Aorta (tissue), 5 donors: ENCODE measurements around the gene MYH15. TPM values are rescaled to one million over a fixed set of nuclear protein-coding genes. Genes with fewer than 3 reads are reported as not detected.

Experiments used
- ATAC-seq: fragments of 200-7000 bp; cut with Tn5 transposase; one replicate; pipeline ENCODE4 v1.9.1; 2022; ENCODE audit warnings: moderate library complexity; ENCODE audit not compliant: low FRiP score
- DNase-seq, 2 donors: peaks; one replicate each; pipeline ENCODE4 v3.0.0-alpha.2; 2020
- H3K27ac ChIP-seq, 2 donors: one replicate each; pipeline ENCODE4 v1.5.1; 2013; ENCODE audit warnings: low read length in 2 of 2, mild to moderate bottlenecking in 2 of 2, moderate library complexity in 2 of 2, control low read depth in 1 of 2, inconsistent platforms in 1 of 2, low read depth in 1 of 2
- H3K27me3 ChIP-seq, 2 donors: one replicate each; pipeline ENCODE4 v1.6.1; 2013; ENCODE audit warnings: control low read depth in 1 of 2, low read length in 1 of 2, mild to moderate bottlenecking in 1 of 2, moderate library complexity in 1 of 2; ENCODE audit not compliant: insufficient read depth in 2 of 2, control insufficient read depth in 1 of 2
- H3K36me3 ChIP-seq, 2 donors: one replicate each; pipeline ENCODE4 v1.6.1; 2013; ENCODE audit warnings: control low read depth in 1 of 2, low read length in 1 of 2, mild to moderate bottlenecking in 1 of 2; ENCODE audit not compliant: insufficient read depth in 2 of 2, control insufficient read depth in 1 of 2
- H3K4me1 ChIP-seq, 2 donors: one replicate each; pipeline ENCODE4 v1.6.1; 2013; ENCODE audit warnings: low read length in 2 of 2, control low read depth in 1 of 2, mild to moderate bottlenecking in 1 of 2, moderate library complexity in 1 of 2; ENCODE audit not compliant: insufficient read depth in 2 of 2, control insufficient read depth in 1 of 2
- H3K4me3 ChIP-seq, 2 donors: one replicate each; pipeline ENCODE4 v1.5.1; 2013; ENCODE audit warnings: low read length in 2 of 2, control low read depth in 1 of 2, mild to moderate bottlenecking in 1 of 2
- H3K9me3 ChIP-seq: one replicate; pipeline ENCODE4 v1.6.1; 2013; ENCODE audit warnings: mild to moderate bottlenecking, low read length; ENCODE audit not compliant: control insufficient read depth
- WGBS, 2 donors: extraction: QIAGEN DNeasy Blood & Tissue Kit; methylation state at CpG; one replicate each; pipeline ENCODE4 v1.1.7; 2013; 5-methylcytosine and 5-hydroxymethylcytosine counted together
- intact Hi-C, 2 donors: fragments of 100-400 bp; cut with DNase I; formaldehyde crosslinking; loops; one replicate each; pipeline versions ENCODE4 v1.14.2 to v1.15.0; 2022
- polyA plus RNA-seq, 2 donors: library from polyadenylated mRNA; stranded (reverse); fragments of 200-250 nt; gene quantifications; one replicate each; pipeline ENCODE4 v1.2.3, GENCODE V29; 2013
- total RNA-seq, 2 donors: library from RNA; stranded (reverse); fragmentation: NEBNext Ultra II Directional; extraction: Animal tissue kit (Norgen Biotek cat#: 25700); gene quantifications; one replicate each; pipeline ENCODE4 v1.2.1, GENCODE V29; 2021
- donor health status: healthy with polysubstance abuse.
- donor health status: Bipolar disorder and iron deficiency.
- donor health status: DM: no; HTN: no; CAD: no.
- donor health status: DM: no; HTN: no; CAD: no.
- donor health status: DM: yes; HTN: yes; CAD: no.

The MYH15 gene
- total and polyA plus RNA-seq, 4 donors: 0.03 to 0.15 (median 0.05) TPM; not detected in 1

- 0% methylated on average over 1 of the region's 1 CpG for WGBS, 2 donors
- intact Hi-C loops: no loop called here
- no peaks in the 10 kb centered on the region for H3K27me3 ChIP-seq
Observed at GRCh38 chr3:108376026-108376425, 134.4 kb downstream of the MYH15 start.

GRCh38 chr3:108359011-108359410 is 151.4 kb downstream of the MYH15 start:
- intact Hi-C loops: no loop called here
- WGBS, 2 donors: 46% methylated on average over 2 of the region's 2 CpGs
- H3K27me3 ChIP-seq: no peaks in the 10 kb centered on the region

More at GRCh38 chr3:108376026-108376425, 134.4 kb downstream of the MYH15 start:
- H3K36me3 ChIP-seq: no peaks in the 10 kb centered on the region
- DNase-seq (no peak), ATAC-seq (no peak)
- H3K4me1 ChIP-seq: no peaks in the 10 kb centered on the region
- H3K9me3 ChIP-seq: no peaks in the 10 kb centered on the region
- H3K4me3 ChIP-seq: no peak overlapping the region
- no peak overlapping the region for H3K27ac ChIP-seq

GRCh38 chr3:108357042-108357441 is 153.4 kb downstream of the MYH15 start:
- Histone ChIP-seq H3K9me3 (no peaks in the 10 kb centered on the region), H3K27me3 (no peaks in the 10 kb centered on the region), H3K27ac (no peak overlapping the region), H3K36me3 (no peaks in the 10 kb centered on the region), H3K4me1 (no peaks in the 10 kb centered on the region), H3K4me3 (no peak overlapping the region)
- whole genome bisulfite sequencing, 2 donors: 83 to 87% methylated on average over 2 of the region's 2 CpGs
- no peak for DNase-seq
- intact Hi-C loops: no loop called here
- no peak for ATAC-seq

More at GRCh38 chr3:108359011-108359410, 151.4 kb downstream of the MYH15 start:
- no peaks in the 10 kb centered on the region for H3K9me3 ChIP-seq
- DNase-seq: no peak
- no peaks in the 10 kb centered on the region for H3K4me1 ChIP-seq
- no peak overlapping the region for H3K4me3 ChIP-seq
- ATAC-seq: no peak
- no peaks in the 10 kb centered on the region for H3K36me3 ChIP-seq
- H3K27ac ChIP-seq: no peak overlapping the region

GRCh38 chr3:108354562-108354961 is 155.8 kb downstream of the MYH15 start:
- no peak overlapping the region for H3K27ac ChIP-seq
- ATAC-seq: no peak
- 94 to 95% methylated on average over 1 of the region's 1 CpG for WGBS, 2 donors

GRCh38 chr3:108352176-108352575 is 158.2 kb downstream of the MYH15 start:
- Histone ChIP-seq H3K4me1 (no peaks in the 10 kb centered on the region), H3K9me3 (no peaks in the 10 kb centered on the region), H3K4me3 (no peak overlapping the region), H3K36me3 (no peaks in the 10 kb centered on the region), H3K27me3 (no peaks in the 10 kb centered on the region), H3K27ac (no peak overlapping the region)
- DNase-seq (no peak), ATAC-seq (no peak)
- intact Hi-C loops: no loop called here
- WGBS, 2 donors: 63 to 74% methylated on average over 3 of the region's 3 CpGs

More at GRCh38 chr3:108354562-108354961, 155.8 kb downstream of the MYH15 start:
- intact Hi-C loops: no loop called here
- no peak overlapping the region for H3K4me3 ChIP-seq
- H3K27me3 ChIP-seq: no peaks in the 10 kb centered on the region
- DNase-seq: no peak
- H3K36me3 ChIP-seq: no peaks in the 10 kb centered on the region
- H3K4me1 ChIP-seq: no peaks in the 10 kb centered on the region
- H3K9me3 ChIP-seq: no peaks in the 10 kb centered on the region

GRCh38 chr3:108346301-108347227 is 163.8 kb downstream of the MYH15 start:
- no peak for DNase-seq
- WGBS, 2 donors: 89 to 92% methylated on average over 5 of the region's 5 CpGs

GRCh38 chr3:108345492-108346205 is 164.7 kb downstream of the MYH15 start:
- intact Hi-C loops: no loop called here
- Histone ChIP-seq H3K4me1 (no peaks in the 10 kb centered on the region), H3K27me3 (no peaks in the 10 kb centered on the region), H3K4me3 (no peak overlapping the region), H3K9me3 (peaks cover 2% of the 10 kb centered on the region), H3K27ac (no peak overlapping the region), H3K36me3 (no peaks in the 10 kb centered on the region)
- no peak for ATAC-seq
- WGBS, 2 donors: 39 to 82% methylated on average over 6 of the region's 6 CpGs
- no peak for DNase-seq

More at GRCh38 chr3:108346301-108347227, 163.8 kb downstream of the MYH15 start:
- Histone ChIP-seq H3K27me3 (no peaks in the 10 kb centered on the region), H3K27ac (no peak overlapping the region), H3K36me3 (no peaks in the 10 kb centered on the region), H3K4me3 (no peak overlapping the region), H3K4me1 (no peaks in the 10 kb centered on the region), H3K9me3 (peaks cover 2% of the 10 kb centered on the region)
- no peak for ATAC-seq
- intact Hi-C loops: no loop called here

GRCh38 chr3:108343491-108343890 is 166.9 kb downstream of the MYH15 start:
- Histone ChIP-seq H3K27ac (no peak overlapping the region), H3K4me1 (no peaks in the 10 kb centered on the region), H3K9me3 (peaks cover 2% of the 10 kb centered on the region), H3K4me3 (no peak overlapping the region), H3K36me3 (no peaks in the 10 kb centered on the region), H3K27me3 (no peaks in the 10 kb centered on the region)
- intact Hi-C loops: no loop called here
- DNase-seq (no peak), ATAC-seq (no peak)
- 93 to 95% methylated on average over 4 of the region's 4 CpGs for WGBS, 2 donors
